Endothelial cell of umbilical vein (primary cell): ENCODE results near the gene MYCBP2. TPM values are rescaled to one million over a fixed set of nuclear protein-coding genes. Genes with fewer than 3 reads are reported as not detected.

Experiments
- BruUV-seq: library from RNA; stranded (reverse); fragments of 400-500 nt; replicated peaks from 2 replicates; lab custom pipeline; 2021; lab: Mats Ljungman, UMichigan
- CTCF ChIA-PET: fragments of 300-600, 350-600 bp; sonication (Branson Sonifier 250); formaldehyde crosslinking; loops from one replicate; lab custom pipeline; 2021; ENCODE audit warnings: antibody characterized with exemption, inconsistent platforms; lab: Charles Lee
- POLR2A ChIA-PET: fragments of 300-600, 350-600 bp; sonication (Branson Sonifier 250); formaldehyde crosslinking; loops from one replicate; lab custom pipeline; 2021; ENCODE audit warnings: antibody characterized with exemption, inconsistent platforms; lab: Charles Lee
- DNase-seq: peaks from one replicate; pipeline ENCODE4 v3.0.0-alpha.2; 2011; ENCODE audit warnings: low read depth, low spot score
- FAIRE-seq: peaks from 2 replicates; lab custom pipeline; 2011; peaks lifted over from hg19 to GRCh38; lab: Jason Lieb, UNC
- H2AFZ ChIP-seq: 2 replicates; pipeline ENCODE4 v1.6.0; 2012; ENCODE audit warnings: low read depth, low read length, control low read depth, inconsistent platforms
- H3K27ac ChIP-seq: 2 replicates; pipeline ENCODE4 v1.5.1; 2011; ENCODE audit warnings: low read depth, mild to moderate bottlenecking, control low read depth, low read length, moderate library complexity; ENCODE audit not compliant: insufficient read depth
- H3K27me3 ChIP-seq, 2 experiments: 2 replicates each; pipeline versions ENCODE4 v1.6.0 to v1.6.1; 2011; ENCODE audit warnings: low read length in 2 of 2, mixed read lengths in 1 of 2; ENCODE audit not compliant: control insufficient read depth in 2 of 2, insufficient read depth in 2 of 2
- H3K36me3 ChIP-seq, 2 experiments: 2 replicates in 1 of 2; 3 replicates in 1 of 2; pipeline ENCODE4 v1.5.1; 2011; ENCODE audit warnings: low read length in 2 of 2, mild to moderate bottlenecking in 1 of 2, moderate library complexity in 1 of 2; ENCODE audit not compliant: control insufficient read depth in 2 of 2, insufficient read depth in 2 of 2; ENCODE audit errors: extremely low read depth in 1 of 2
- H3K4me1 ChIP-seq: 3 replicates; pipeline ENCODE4 v1.5.1; 2011; ENCODE audit warnings: mild to moderate bottlenecking, low read length; ENCODE audit not compliant: control insufficient read depth, insufficient read depth; ENCODE audit errors: extremely low read depth
- H3K4me2 ChIP-seq: 2 replicates; pipeline ENCODE4 v1.6.1; 2011; ENCODE audit warnings: low read length, control low read depth, mixed read lengths; ENCODE audit not compliant: insufficient read depth
- H3K4me3 ChIP-seq, 3 experiments: fragments of 200-600 bp in 1 of 3; sonication (generic), shearing (Covaris generic) in 1 of 3; replicated peaks in 1 of 3; 2 replicates each; pipeline ENCODE4 v1.5.1; 2011 to 2016; ENCODE audit warnings: control low read depth in 3 of 3, low read length in 3 of 3, mild to moderate bottlenecking in 2 of 3, inconsistent platforms in 1 of 3, low read depth in 1 of 3, moderate library complexity in 1 of 3; ENCODE audit not compliant: insufficient read depth in 1 of 3
- H3K79me2 ChIP-seq: 2 replicates; pipeline ENCODE4 v1.6.0; 2012; ENCODE audit warnings: low read length, inconsistent platforms; ENCODE audit not compliant: control insufficient read depth, insufficient read depth
- H3K9ac ChIP-seq: replicated peaks from 2 replicates; pipeline ENCODE3; 2011; ENCODE audit warnings: low read length, control low read depth; ENCODE audit not compliant: insufficient read depth; ENCODE audit errors: extremely low read depth
- H3K9me1 ChIP-seq: replicated peaks from 3 replicates; pipeline ENCODE4 v1.6.0; 2011; ENCODE audit warnings: mild to moderate bottlenecking, low read length; ENCODE audit not compliant: control insufficient read depth, insufficient read depth; ENCODE audit errors: extremely low read depth
- H3K9me3 ChIP-seq: replicated peaks from 2 replicates; pipeline ENCODE4 v1.5.1; 2012; ENCODE audit warnings: low read length, inconsistent platforms; ENCODE audit not compliant: control insufficient read depth, insufficient read depth
- H4K20me1 ChIP-seq: replicated peaks from 2 replicates; pipeline ENCODE3; 2011; ENCODE audit warnings: mild to moderate bottlenecking, low read length; ENCODE audit not compliant: control insufficient read depth, insufficient read depth; ENCODE audit errors: extremely low read depth
- EZH2 ChIP-seq: IDR thresholded peaks from 2 replicates; pipeline ENCODE4 v1.6.1; 2012; ENCODE audit warnings: borderline replicate concordance, low read depth, mild to moderate bottlenecking, moderate library complexity, low read length, inconsistent platforms; ENCODE audit not compliant: severe bottlenecking
- FOS ChIP-seq: IDR thresholded peaks from 2 replicates; pipeline ENCODE4 v1.6.1; 2011; ENCODE audit warnings: mild to moderate bottlenecking, low read length, moderate library complexity, borderline replicate concordance; ENCODE audit not compliant: insufficient read depth
- GATA2 ChIP-seq: IDR thresholded peaks from 2 replicates; pipeline ENCODE4 v1.7.0; 2011; ENCODE audit warnings: low read depth, mild to moderate bottlenecking, moderate library complexity, mixed read lengths, low read length; ENCODE audit not compliant: insufficient read length, insufficient read depth
- JUN ChIP-seq: IDR thresholded peaks from 2 replicates; pipeline ENCODE4 v1.6.1; 2011; ENCODE audit warnings: borderline replicate concordance, low read depth; ENCODE audit not compliant: insufficient read length, insufficient read depth
- MYC ChIP-seq: IDR thresholded peaks from one replicate; pipeline ENCODE4 v1.6.1; 2011; ENCODE audit warnings: mild to moderate bottlenecking, low read depth, low read length
- POLR2A ChIP-seq: IDR thresholded peaks from 2 replicates; pipeline ENCODE4 v1.6.1; 2012; ENCODE audit warnings: low read depth, mild to moderate bottlenecking, control low read depth, low read length
- dilution Hi-C: fragments of 300-500 bp; cut with MboI; formaldehyde crosslinking; loops from one replicate; pipeline ENCODE4 v1.15.0; 2019; ENCODE audit warnings: low sequenced_read_pairs; ENCODE audit not compliant: extremely low pct_ligation_motif_present
- intact Hi-C: fragments of 100-400 bp; cut with micrococcal nuclease; formaldehyde crosslinking; loops from one replicate; pipeline ENCODE4 v1.10.0; 2022
- polyA plus RNA-seq, 4 experiments: library from polyadenylated mRNA; depleted of rRNA in 3 of 4; stranded (reverse) in 3 of 4; unstranded in 1 of 4; fragments of >200 nt; gene quantifications; 2 replicates each; pipeline versions ENCODE4 v1.2.1 to v1.2.3, GENCODE V29; 2011 to 2012; ENCODE audit warnings: missing spikeins in 1 of 4
- total RNA-seq: library from RNA; stranded (reverse); gene quantifications from 2 replicates; pipeline ENCODE4 v1.2.3, GENCODE V29; 2021
- TF ChIP-seq, protein P1 (sequence below), 2 donors: IDR thresholded peaks; 1 replicate in 1 of 2; 2 replicates in 1 of 2; pipeline ENCODE4 v1.5.1; 2011; ENCODE audit warnings: low read length in 2 of 2, mild to moderate bottlenecking in 2 of 2, moderate library complexity in 2 of 2, control low read depth in 1 of 2, inconsistent platforms in 1 of 2, low read depth in 1 of 2; ENCODE audit not compliant: insufficient read depth in 1 of 2; ENCODE audit errors: extremely low read depth in 1 of 2
- TF ChIP-seq, protein P2 (sequence below): IDR thresholded peaks from 2 replicates; pipeline ENCODE4 v1.6.1; 2011; ENCODE audit not compliant: insufficient read depth, insufficient read length

MYCBP2 gene
- total and polyA plus RNA-seq, 2 donors (not counting 3 experiments of a cell fraction or from before 2014, with no cell fraction given): 30.5 to 89.8 TPM

DNA sequence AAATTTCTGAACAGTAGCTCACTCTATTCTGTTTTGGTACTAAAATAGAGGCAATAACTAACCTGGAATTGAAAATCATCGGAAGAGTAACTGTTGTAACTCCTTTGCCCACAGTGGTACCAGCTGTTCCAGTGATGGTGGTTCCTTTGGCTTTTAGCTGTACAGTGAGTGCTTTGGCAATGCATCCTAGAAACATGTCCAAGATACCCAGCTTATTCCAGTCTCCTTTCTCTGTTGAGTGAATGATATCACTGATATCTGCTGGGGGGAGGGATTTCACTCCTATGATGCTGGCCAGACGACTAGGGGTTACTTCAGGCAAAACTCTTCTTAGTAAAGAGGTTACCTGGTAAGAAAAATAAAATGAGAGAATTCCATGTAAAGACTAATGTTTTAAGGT, 259.4 kb downstream of the MYCBP2 start:
- no TSS peak for BruUV-seq

DNA sequence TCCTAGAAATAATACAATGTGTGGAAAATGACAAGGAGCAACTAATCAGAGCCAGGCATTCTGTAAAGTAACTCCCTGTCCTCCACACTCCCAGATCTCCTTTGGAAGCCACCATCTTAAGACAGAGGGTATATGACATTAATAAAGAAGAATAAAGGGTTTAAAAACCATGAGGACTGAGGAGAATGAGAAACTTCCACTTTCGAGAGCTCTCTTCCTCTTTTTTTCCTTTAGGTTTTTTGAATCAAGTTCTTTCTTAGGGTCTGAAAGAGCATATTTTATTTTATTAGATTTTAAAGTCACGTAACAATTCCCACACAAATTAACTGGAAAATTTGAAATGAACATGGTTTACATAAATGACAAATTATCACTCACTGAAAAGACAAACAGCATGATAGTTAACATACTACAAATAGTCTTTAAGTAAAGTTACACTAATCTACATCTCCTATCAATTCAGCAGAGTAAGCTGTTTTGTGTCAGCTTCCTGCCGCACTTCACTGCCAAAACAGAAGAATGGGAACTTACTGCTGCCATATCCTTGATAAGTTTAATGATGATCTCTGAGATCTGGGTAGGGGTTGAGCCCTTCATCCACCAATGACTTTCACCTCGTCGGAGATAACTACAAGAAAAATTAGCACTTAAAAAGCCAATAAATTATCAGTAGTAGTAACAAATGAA, 261.3 kb downstream of the MYCBP2 start:
- no peaks in the 10 kb centered on the region for H3K79me2 ChIP-seq
- ChIA-PET POLR2A (interaction anchor here (0.6 kb wide), 1 partner anchor 1562 kb away, joined by 4 read pairs; no protein-coding TSS in a partner anchor), CTCF (interaction anchor here (1.4 to 1.7 kb wide), 3 partner anchors 8 to 413 kb away, joined by 4 to 7 read pairs (median 4); no protein-coding TSS in a partner anchor)
- H3K9ac ChIP-seq: no peak overlapping the region
- no peak overlapping the region for H3K27ac ChIP-seq
- H3K4me2 ChIP-seq: no peak overlapping the region
- H3K4me3 ChIP-seq: no peak overlapping the region
- H4K20me1 ChIP-seq: no peaks in the 10 kb centered on the region
- DNase-seq: peak; percentile 28
- H3K9me1 ChIP-seq: no peaks in the 10 kb centered on the region
- peaks cover 5 to 10% of the 10 kb centered on the region in 2 experiments for H3K36me3 ChIP-seq
- no TSS peak for BruUV-seq
- no peaks in the 10 kb centered on the region for H3K9me3 ChIP-seq
- H3K4me1 ChIP-seq: peaks cover 6% of the 10 kb centered on the region
- no peaks in the 10 kb centered on the region for H3K27me3 ChIP-seq
- intact Hi-C loops: no loop called here
- TF ChIP-seq POLR2A: no peak
- TF ChIP-seq JUN: no peak
- TF ChIP-seq, protein P1, sequence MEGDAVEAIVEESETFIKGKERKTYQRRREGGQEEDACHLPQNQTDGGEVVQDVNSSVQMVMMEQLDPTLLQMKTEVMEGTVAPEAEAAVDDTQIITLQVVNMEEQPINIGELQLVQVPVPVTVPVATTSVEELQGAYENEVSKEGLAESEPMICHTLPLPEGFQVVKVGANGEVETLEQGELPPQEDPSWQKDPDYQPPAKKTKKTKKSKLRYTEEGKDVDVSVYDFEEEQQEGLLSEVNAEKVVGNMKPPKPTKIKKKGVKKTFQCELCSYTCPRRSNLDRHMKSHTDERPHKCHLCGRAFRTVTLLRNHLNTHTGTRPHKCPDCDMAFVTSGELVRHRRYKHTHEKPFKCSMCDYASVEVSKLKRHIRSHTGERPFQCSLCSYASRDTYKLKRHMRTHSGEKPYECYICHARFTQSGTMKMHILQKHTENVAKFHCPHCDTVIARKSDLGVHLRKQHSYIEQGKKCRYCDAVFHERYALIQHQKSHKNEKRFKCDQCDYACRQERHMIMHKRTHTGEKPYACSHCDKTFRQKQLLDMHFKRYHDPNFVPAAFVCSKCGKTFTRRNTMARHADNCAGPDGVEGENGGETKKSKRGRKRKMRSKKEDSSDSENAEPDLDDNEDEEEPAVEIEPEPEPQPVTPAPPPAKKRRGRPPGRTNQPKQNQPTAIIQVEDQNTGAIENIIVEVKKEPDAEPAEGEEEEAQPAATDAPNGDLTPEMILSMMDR (IDR thresholded peaks at IDR 0.05; ENCODE audit: extremely low read depth in 1 of 2, insufficient read depth in 1 of 2, low read depth in 1 of 2, low read length in 2 of 2): no peak
- TF ChIP-seq EZH2: no peak
- no peak for TF ChIP-seq GATA2
- TF ChIP-seq, protein P2, sequence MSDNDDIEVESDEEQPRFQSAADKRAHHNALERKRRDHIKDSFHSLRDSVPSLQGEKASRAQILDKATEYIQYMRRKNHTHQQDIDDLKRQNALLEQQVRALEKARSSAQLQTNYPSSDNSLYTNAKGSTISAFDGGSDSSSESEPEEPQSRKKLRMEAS: no peak
- TF ChIP-seq FOS: no peak
- FAIRE-seq: no peak
- dilution Hi-C loops: no loop called here
- no peak overlapping the region for H2AFZ ChIP-seq

More for the DNA sequence above, 259.4 kb downstream of the MYCBP2 start:
- POLR2A ChIA-PET: no interaction called here
- no peak for DNase-seq
- H2AFZ ChIP-seq: no peak overlapping the region
- no peak overlapping the region for H3K9ac ChIP-seq
- no peak overlapping the region for H3K4me2 ChIP-seq
- dilution Hi-C loops (no loop called here), intact Hi-C loops (no loop called here)
- H3K4me1 ChIP-seq: peaks cover 2% of the 10 kb centered on the region
- peaks cover 5 to 10% of the 10 kb centered on the region in 2 experiments for H3K36me3 ChIP-seq
- TF ChIP-seq EZH2 (no peak), MYC (no peak)
- no peaks in the 10 kb centered on the region for H3K9me1 ChIP-seq
- H3K4me3 ChIP-seq: no peak overlapping the region
- no peaks in the 10 kb centered on the region for H4K20me1 ChIP-seq
- H3K27ac ChIP-seq: no peak overlapping the region
- H3K9me3 ChIP-seq: no peaks in the 10 kb centered on the region
- H3K79me2 ChIP-seq: no peaks in the 10 kb centered on the region
- no peak for FAIRE-seq
- CTCF ChIA-PET: no interaction called here
- no peaks in the 10 kb centered on the region for H3K27me3 ChIP-seq
